H9 (cell line): Measurements from ENCODE around the gene USE1. TPM values are rescaled to one million over a fixed set of nuclear protein-coding genes. Genes with fewer than 3 reads are reported as not detected.

Source experiments
- DNase-seq: peaks from one replicate; pipeline ENCODE4 v3.0.0-alpha.2; 2017
- H2AFZ ChIP-seq: one replicate; pipeline ENCODE4 v1.6.1; 2013; ENCODE audit warnings: mild to moderate bottlenecking, low read length, control low read depth, moderate library complexity
- H2AK5ac ChIP-seq: 2 replicates; pipeline ENCODE4 v1.6.1; 2013; ENCODE audit warnings: low read length, control low read depth, mixed read lengths; ENCODE audit not compliant: insufficient read length
- H2BK120ac ChIP-seq: one replicate; pipeline ENCODE4 v1.6.1; 2013; ENCODE audit warnings: low read depth, mild to moderate bottlenecking, low read length, control low read depth, inconsistent platforms; ENCODE audit not compliant: poor library complexity, severe bottlenecking
- H2BK12ac ChIP-seq: 2 replicates; pipeline ENCODE4 v1.6.1; 2013; ENCODE audit warnings: low read length, control low read depth, mixed read lengths, low read depth; ENCODE audit not compliant: insufficient read length
- H2BK15ac ChIP-seq: 2 replicates; pipeline ENCODE4 v1.6.1; 2013; ENCODE audit warnings: low read depth, low read length, control low read depth
- H2BK20ac ChIP-seq: one replicate; pipeline ENCODE4 v1.6.1; 2013; ENCODE audit warnings: low read depth, mild to moderate bottlenecking, low read length, control low read depth, inconsistent platforms; ENCODE audit not compliant: poor library complexity, severe bottlenecking
- H2BK5ac ChIP-seq: 2 replicates; pipeline ENCODE4 v1.6.1; 2013; ENCODE audit warnings: low read length, control low read depth, mixed read lengths; ENCODE audit not compliant: insufficient read length
- H3K14ac ChIP-seq: 2 replicates; pipeline ENCODE4 v1.6.1; 2013; ENCODE audit warnings: low read length, control low read depth; ENCODE audit not compliant: insufficient read depth
- H3K18ac ChIP-seq: 2 replicates; pipeline ENCODE4 v1.6.1; 2013; ENCODE audit warnings: low read depth, mild to moderate bottlenecking, mixed read lengths, low read length, control low read depth; ENCODE audit not compliant: insufficient read length
- H3K23ac ChIP-seq: 2 replicates; pipeline ENCODE4 v1.6.1; 2013; ENCODE audit warnings: low read length, control low read depth, mixed read lengths, low read depth; ENCODE audit not compliant: insufficient read length
- H3K23me2 ChIP-seq: 2 replicates; pipeline ENCODE4 v1.6.1; 2013; ENCODE audit warnings: low read depth, mild to moderate bottlenecking, mixed read lengths, low read length, control low read depth; ENCODE audit not compliant: insufficient read length, poor library complexity, severe bottlenecking
- H3K27ac ChIP-seq: 2 replicates; pipeline ENCODE4 v1.5.1; 2013; ENCODE audit warnings: low read length, control low read depth, mixed read lengths, low read depth; ENCODE audit not compliant: insufficient read length
- H3K27me3 ChIP-seq: 2 replicates; pipeline ENCODE4 v1.6.1; 2013; ENCODE audit warnings: low read length, control low read depth, inconsistent platforms; ENCODE audit not compliant: insufficient read depth
- H3K4ac ChIP-seq: 2 replicates; pipeline ENCODE4 v1.6.1; 2013; ENCODE audit warnings: low read depth, mild to moderate bottlenecking, control low read depth, inconsistent platforms, low read length, moderate library complexity
- H3K4me1 ChIP-seq: 2 replicates; pipeline ENCODE4 v1.6.1; 2013; ENCODE audit warnings: low read length, control low read depth, inconsistent platforms; ENCODE audit not compliant: insufficient read depth
- H3K4me2 ChIP-seq: 2 replicates; pipeline ENCODE4 v1.6.1; 2013; ENCODE audit warnings: low read length, control low read depth, mixed read lengths; ENCODE audit not compliant: insufficient read length, insufficient read depth
- H3K56ac ChIP-seq: 2 replicates; pipeline ENCODE4 v1.6.1; 2013; ENCODE audit warnings: low read depth, mild to moderate bottlenecking, mixed read lengths, low read length, control low read depth; ENCODE audit not compliant: insufficient read length
- H3K79me1 ChIP-seq: 2 replicates; pipeline ENCODE4 v1.6.1; 2013; ENCODE audit warnings: low read depth, mild to moderate bottlenecking, moderate library complexity, low read length, control low read depth, inconsistent platforms; ENCODE audit not compliant: insufficient read depth, poor library complexity, severe bottlenecking
- H3K79me2 ChIP-seq: 2 replicates; pipeline ENCODE4 v1.6.1; 2013; ENCODE audit warnings: low read length, control low read depth, inconsistent platforms; ENCODE audit not compliant: insufficient read depth
- H3K9ac ChIP-seq: 2 replicates; pipeline ENCODE4 v1.6.1; 2013; ENCODE audit warnings: low read length, control low read depth, mixed read lengths; ENCODE audit not compliant: insufficient read length; ENCODE audit errors: extremely low read depth
- H3K9me3 ChIP-seq: one replicate; pipeline ENCODE4 v1.6.1; 2013; ENCODE audit warnings: low read depth, low read length, inconsistent platforms; ENCODE audit not compliant: control insufficient read depth
- H3T11ph ChIP-seq: one replicate; pipeline ENCODE4 v1.6.1; 2013; ENCODE audit warnings: mild to moderate bottlenecking, low read length, control low read depth, inconsistent platforms
- H4K20me1 ChIP-seq: one replicate; pipeline ENCODE4 v1.6.1; 2013; ENCODE audit not compliant: control insufficient read depth, insufficient read length, insufficient read depth
- H4K5ac ChIP-seq: 2 replicates; pipeline ENCODE4 v1.6.1; 2013; ENCODE audit warnings: low read depth, mild to moderate bottlenecking, mixed read lengths, low read length, control low read depth; ENCODE audit not compliant: insufficient read length
- H4K8ac ChIP-seq: replicated peaks from 2 replicates; pipeline ENCODE4 v1.6.1; 2013; ENCODE audit warnings: low read length, control low read depth, mixed read lengths, low read depth; ENCODE audit not compliant: insufficient read length
- H4K91ac ChIP-seq: 2 replicates; pipeline ENCODE4 v1.6.1; 2013; ENCODE audit warnings: low read depth, mild to moderate bottlenecking, moderate library complexity, mixed read lengths, low read length, control low read depth; ENCODE audit not compliant: insufficient read length
- H3K27ac Mint-ChIP-seq, 3 experiments: 2 replicates in 2 of 3; 3 replicates in 1 of 3; pipeline ENCODE4 v1.8.0; 2020 to 2021; ENCODE audit warnings: mixed read lengths in 3 of 3, mild to moderate bottlenecking in 1 of 3, moderate library complexity in 1 of 3
- H3K27me3 Mint-ChIP-seq: 2 replicates; pipeline ENCODE4 v1.8.0; 2021; ENCODE audit warnings: low read depth, mild to moderate bottlenecking, moderate library complexity, mixed read lengths
- H3K36me3 Mint-ChIP-seq, 3 experiments: 2 replicates in 2 of 3; 3 replicates in 1 of 3; pipeline ENCODE4 v1.8.0; 2020 to 2021; ENCODE audit warnings: low read depth in 3 of 3, mixed read lengths in 3 of 3; ENCODE audit not compliant: insufficient read depth in 1 of 3
- H3K4me1 Mint-ChIP-seq, 2 experiments: 2 replicates each; pipeline ENCODE4 v1.8.0; 2020; ENCODE audit warnings: mixed read lengths in 2 of 2
- H3K4me3 Mint-ChIP-seq, 2 experiments: 2 replicates in 1 of 2; 3 replicates in 1 of 2; pipeline ENCODE4 v1.8.0; 2020 to 2021; ENCODE audit warnings: mild to moderate bottlenecking in 2 of 2, mixed read lengths in 2 of 2, moderate library complexity in 1 of 2
- H3K9me3 Mint-ChIP-seq, 2 experiments: 2 replicates in 1 of 2; 3 replicates in 1 of 2; pipeline ENCODE4 v1.8.0; 2020; ENCODE audit warnings: mild to moderate bottlenecking in 2 of 2, mixed read lengths in 2 of 2, moderate library complexity in 1 of 2
- CTCF ChIP-seq: fragments of 200-600 bp; sonication (generic); conservative IDR thresholded peaks from 3 replicates; pipeline ENCODE4 v1.8.0; 2021; ENCODE audit warnings: antibody characterized with exemption, mild to moderate bottlenecking
- WGBS: extraction: QIAGEN DNeasy Blood & Tissue Kit; methylation state at CpG from one replicate; pipeline ENCODE4 v1.1.7; 2013; ENCODE audit warnings: missing lambda C conversion rate, low lambda C conversion rate, mixed read lengths; ENCODE audit not compliant: insufficient read length; ENCODE audit errors: extremely low coverage; 5-methylcytosine and 5-hydroxymethylcytosine counted together
- total RNA-seq: library from RNA; stranded (reverse); gene quantifications from 2 replicates; pipeline ENCODE4 v1.2.1, GENCODE V29; 2021

Gene USE1
- total RNA-seq, 1 experiment from 2014 or later = 16.2 TPM

- H3K36me3 Mint-ChIP-seq = peaks cover 0 to 24% (median 2%) of the 10 kb centered on the region in 3 experiments; a peak in 4 of 7 replicates
- no CpG with 5 or more reads among the region's 3 CpGs for WGBS
Measured at GRCh38 chr19:17256130-17256529, 41.0 kb downstream of the USE1 start.

More at GRCh38 chr19:17256130-17256529, 41.0 kb downstream of the USE1 start:
- no peak overlapping the region for H2BK15ac ChIP-seq
- no peak overlapping the region for H3T11ph ChIP-seq
- no peak overlapping the region for H2AFZ ChIP-seq
- no peak overlapping the region for H2BK20ac ChIP-seq
- no peak overlapping the region for H2AK5ac ChIP-seq
- H3K27me3 Mint-ChIP-seq = no peaks in the 10 kb centered on the region
- H4K5ac ChIP-seq = no peak overlapping the region
- H3K79me1 ChIP-seq = no peaks in the 10 kb centered on the region
- H2BK12ac ChIP-seq = no peak overlapping the region
- no peak overlapping the region for H3K4me3 Mint-ChIP-seq
- H3K9me3 Mint-ChIP-seq = no peaks in the 10 kb centered on the region
- H2BK5ac ChIP-seq = no peak overlapping the region
- H3K56ac ChIP-seq = no peak overlapping the region
- H3K23me2 ChIP-seq = no peaks in the 10 kb centered on the region
- no peak overlapping the region for H4K8ac ChIP-seq
- no peak overlapping the region for H3K27ac Mint-ChIP-seq
- no peak overlapping the region for H4K91ac ChIP-seq
- no peaks in the 10 kb centered on the region for H3K27me3 ChIP-seq
- no peaks in the 10 kb centered on the region for H3K79me2 ChIP-seq
- no peak overlapping the region for H3K18ac ChIP-seq
- H3K27ac ChIP-seq = no peak overlapping the region
- no peak overlapping the region for H3K4ac ChIP-seq
- DNase-seq = no peak
- no peak overlapping the region for H2BK120ac ChIP-seq
- H3K14ac ChIP-seq = no peak overlapping the region
- no peak overlapping the region for H3K9ac ChIP-seq
- H3K4me1 Mint-ChIP-seq = peaks cover 3 to 6% of the 10 kb centered on the region in 2 experiments
- no peaks in the 10 kb centered on the region for H4K20me1 ChIP-seq
- no peaks in the 10 kb centered on the region for H3K4me1 ChIP-seq
- H3K9me3 ChIP-seq = peaks cover 13% of the 10 kb centered on the region
- H3K4me2 ChIP-seq = no peak overlapping the region
- TF ChIP-seq CTCF = no peak
- no peak overlapping the region for H3K23ac ChIP-seq
